Non-pigmented ciliary epithelial cell (primary cell): ENCODE results near the gene UGT1A9.
"Not testable (repeated sequence)": the region's sequence is repeated elsewhere in the genome, so short reads cannot be mapped to it uniquely, and the experiment has no call there.

Experiments used
- DNase-seq: peaks from one replicate; pipeline ENCODE4 v3.0.0-alpha.2; 2010; ENCODE audit warnings: low read depth

Gene UGT1A9

DNA sequence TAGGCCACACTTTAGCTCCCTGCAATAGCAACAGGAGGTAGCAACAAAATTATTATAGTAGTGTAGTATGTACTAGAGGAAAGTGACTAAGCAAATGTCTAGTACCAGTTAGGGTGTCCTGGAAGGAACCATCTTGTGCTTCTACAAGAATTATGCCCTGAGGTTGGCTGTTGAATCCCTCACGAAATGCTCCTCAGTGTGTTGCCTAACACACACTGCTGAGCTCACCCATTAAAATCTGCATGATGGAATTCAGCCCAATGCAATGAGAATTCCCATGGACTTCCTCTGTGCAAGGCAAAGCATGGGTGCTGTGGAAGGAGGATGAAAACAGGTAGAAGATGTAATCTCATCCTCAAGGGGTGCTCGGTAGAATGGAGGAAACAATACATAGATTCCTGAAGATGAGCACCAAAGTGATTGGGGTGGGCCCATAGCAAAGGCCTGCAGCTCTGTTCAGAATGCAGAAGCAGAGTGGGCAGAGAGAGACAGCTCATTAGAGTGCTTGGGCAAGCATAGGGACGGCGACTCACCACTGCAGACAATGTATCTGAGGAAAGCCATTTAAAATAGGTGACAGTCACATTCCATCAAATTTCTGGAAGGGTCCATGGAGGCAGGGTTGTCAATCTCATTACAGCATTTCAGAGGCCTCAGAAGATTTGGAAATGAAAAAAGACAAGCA, 8.8 kb downstream of the UGT1A9 start:
- no peak for DNase-seq

DNA sequence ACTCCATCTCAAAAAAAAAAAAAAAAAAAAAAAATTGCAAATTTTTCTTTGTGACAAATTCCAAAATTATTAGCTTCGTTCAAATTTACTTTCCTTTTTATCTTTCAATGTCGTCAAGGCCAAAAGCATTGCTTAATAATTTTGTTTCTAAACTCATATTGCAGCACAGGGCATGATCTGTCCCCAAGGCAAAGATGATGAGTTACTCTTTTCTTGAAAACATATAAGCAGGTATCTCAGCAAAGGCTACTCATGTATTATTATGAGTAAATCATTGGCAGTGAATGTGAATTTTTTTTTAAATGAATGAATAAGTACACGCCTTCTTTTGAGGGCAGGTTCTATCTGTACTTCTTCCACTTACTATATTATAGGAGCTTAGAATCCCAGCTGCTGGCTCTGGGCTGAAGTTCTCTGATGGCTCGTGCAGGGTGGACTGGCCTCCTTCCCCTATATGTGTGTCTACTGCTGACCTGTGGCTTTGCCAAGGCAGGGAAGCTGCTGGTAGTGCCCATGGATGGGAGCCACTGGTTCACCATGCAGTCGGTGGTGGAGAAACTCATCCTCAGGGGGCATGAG, 9.9 kb downstream of the UGT1A9 start, which contains the start of gene UGT1A7:
Gene UGT1A7 (plus strand): TSS at position 381 of the 579 bp plus-strand sequence. CDS start 37 bp downstream, at position 418.
- no peak for DNase-seq

DNA sequence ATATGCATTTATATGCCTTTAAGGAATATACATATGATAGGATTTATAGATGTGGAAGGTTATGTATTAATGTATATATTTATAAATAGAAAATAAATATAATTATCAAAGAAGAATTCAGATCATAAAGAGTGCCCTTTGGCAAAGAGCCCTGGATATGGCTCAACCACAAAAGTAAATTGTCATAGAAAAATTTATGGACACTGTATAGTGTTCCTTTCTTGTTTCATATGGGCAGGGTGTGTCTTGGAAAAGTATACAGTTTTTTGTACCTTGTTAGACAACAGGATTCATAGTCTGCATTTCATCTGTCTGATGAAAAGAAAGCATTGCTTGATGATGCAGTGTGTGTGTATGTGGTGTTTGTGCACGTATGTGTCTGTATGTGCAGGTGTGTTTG, 12.9 kb downstream of the UGT1A9 start:
- no peak for DNase-seq

DNA sequence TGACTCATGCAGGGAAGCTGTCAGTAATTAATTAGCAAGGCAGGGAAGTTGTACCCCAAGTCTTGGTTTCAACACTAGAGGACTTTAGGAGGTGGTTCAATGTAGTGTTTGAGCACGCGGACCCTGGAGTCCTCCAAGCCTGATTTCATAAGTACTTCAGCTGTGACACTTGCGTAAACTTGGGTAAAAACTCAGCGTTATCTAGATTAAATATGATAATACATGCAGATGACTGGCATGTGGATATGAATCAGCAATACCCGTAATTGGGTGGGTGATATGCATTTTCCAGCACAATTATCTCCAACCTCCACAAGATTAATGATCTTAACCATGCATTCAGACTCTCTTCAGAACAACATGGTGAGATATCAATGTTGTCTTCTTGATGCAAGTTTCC, 15.2 kb downstream of the UGT1A9 start:
- no peak for DNase-seq

DNA sequence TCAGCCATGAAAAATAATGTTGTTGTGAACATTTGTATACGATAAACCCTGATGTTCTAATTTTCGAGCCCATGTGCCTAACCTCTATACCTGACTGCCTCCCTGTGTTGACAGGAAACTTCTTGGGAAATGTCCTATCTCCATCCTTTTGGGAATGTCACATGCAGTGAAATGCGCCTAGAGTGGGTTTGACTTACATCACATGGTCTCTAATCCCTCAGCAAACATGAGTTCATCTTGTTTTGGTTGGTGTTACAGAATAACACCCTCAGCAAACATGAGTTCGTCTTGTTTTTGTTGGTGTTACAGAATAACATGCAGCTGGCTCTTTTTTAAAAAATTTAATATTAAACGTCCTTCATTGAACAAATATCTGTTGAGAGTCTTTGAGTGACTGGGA, 16.6 kb downstream of the UGT1A9 start:
- DNase-seq = no peak

DNA sequence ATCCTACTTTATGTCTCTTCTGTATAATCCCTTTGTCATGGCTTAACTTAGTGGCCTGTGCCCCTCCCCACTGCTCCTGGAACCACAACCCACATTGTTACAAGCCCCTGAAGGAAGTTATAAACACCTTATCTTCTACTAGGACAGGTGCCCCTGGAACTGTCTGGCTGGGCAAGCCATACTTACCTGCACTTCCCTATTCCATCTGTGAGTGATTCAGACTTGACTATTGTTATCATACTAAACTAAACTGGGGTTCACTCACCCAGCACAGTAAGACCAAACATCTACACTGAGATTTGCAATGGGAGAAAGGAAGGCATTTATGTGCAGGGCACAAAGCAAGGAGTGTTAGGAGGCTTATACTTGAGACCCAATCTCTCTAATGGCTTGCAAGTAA, 17.3 kb downstream of the UGT1A9 start:
- DNase-seq = no peak

DNA sequence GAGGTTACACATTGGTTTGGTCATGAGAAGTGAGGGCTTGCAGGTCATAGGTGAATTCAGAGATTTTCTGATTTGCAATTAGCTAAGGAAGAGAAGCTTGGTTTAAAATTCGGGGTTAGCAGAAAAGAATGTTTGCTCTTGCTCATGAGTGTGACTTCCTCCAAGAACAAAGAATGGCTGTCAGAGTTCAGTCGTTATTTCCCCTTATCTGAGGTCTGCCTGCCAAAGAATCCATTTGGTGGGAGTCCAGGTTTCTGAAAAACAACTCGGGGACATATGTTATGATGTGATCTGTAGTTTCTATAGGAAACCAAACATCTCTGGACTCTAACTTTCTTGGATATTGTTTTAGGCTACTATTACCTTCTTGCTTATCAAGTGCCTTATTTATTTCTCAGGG, 17.8 kb downstream of the UGT1A9 start:
- DNase-seq = no peak

DNA sequence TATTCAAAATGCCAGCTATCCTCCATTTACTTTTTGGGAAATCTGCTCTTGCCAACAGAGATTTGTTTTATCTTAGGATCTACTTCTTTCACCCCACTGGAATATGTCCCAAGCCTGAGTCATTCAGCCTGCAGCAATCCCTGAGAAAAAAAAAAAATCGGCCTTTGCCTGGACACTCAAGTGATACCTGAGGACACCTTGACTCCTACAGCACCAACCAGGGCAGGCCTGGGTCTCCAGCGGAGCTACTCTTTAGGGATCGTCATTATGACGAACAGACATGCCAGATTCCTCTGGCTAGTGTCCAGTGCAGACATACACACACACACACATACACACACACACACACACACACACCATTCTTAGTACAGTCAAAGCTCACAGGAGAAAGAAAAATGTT, 18.7 kb downstream of the UGT1A9 start:
- DNase-seq = no peak

DNA sequence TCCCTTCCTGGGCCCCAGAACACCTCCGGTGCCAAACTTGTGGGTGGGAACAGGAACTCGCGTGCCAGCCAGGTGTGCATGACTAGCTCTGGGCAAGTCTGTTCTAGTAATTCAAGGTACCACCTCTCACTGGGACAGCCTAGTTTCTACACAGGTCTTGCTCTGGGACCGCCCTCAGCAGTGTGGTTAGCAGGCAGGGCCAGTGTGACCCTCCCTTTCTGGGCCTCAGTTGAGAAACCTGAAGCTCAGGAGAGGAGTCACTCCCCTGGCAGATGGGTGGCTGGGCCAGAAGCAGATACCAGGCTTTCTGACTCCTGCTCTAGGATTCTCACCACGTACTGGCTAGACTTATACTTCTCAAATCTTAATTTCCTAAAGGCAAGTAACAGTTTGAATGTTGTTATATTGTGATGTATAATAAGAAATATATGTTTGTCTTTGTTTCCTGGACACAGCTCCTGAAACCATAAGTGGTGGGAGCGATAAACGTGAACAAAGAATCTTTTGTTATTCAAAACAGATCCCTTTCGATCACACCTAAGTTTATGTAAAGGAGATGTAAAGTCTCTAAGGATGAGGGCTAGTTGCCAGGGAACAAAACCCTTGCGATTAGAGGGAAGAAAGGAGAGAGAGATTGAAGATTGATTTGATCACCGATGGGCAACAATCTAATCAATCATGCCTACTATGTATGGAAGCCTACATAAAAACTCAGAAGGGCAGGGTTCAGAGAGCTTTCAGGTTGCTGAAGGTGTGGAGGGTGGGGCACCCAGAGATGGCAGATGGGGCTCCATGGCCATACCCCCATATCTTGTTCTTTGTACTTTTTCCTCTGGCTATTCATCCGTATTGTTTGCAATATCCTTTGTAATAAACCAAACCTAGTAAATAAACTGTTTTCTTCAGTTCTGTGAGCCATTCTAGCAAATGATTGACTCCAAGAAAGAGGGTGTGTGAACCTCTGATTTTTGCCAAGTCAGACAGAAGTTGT, 20.0 kb downstream of the UGT1A9 start:
- DNase-seq = no peak

DNA sequence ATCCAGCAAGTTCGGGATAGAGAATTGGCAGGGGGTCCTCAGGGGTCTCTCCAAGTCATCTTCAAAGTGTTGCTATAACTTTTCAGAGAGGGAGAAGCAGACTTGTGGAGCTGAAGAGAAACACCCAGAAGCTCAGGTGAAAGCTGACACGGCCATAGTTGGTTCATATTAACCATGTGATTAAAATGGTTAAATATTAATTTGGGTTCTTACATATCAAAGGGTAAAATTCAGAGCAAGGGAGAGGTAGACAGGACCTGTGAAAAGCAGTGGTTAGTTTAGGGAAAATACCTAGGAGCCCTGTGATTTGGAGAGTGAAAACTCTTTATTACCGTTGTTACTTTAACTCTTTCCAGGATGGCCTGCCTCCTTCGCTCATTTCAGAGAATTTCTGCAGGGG, 20.9 kb downstream of the UGT1A9 start, which contains the start of gene UGT1A6:
Gene UGT1A6 (plus strand): TSS at position 243 of the 400 bp plus-strand sequence. CDS start 115 bp downstream, at position 358.
- DNase-seq = no peak

DNA sequence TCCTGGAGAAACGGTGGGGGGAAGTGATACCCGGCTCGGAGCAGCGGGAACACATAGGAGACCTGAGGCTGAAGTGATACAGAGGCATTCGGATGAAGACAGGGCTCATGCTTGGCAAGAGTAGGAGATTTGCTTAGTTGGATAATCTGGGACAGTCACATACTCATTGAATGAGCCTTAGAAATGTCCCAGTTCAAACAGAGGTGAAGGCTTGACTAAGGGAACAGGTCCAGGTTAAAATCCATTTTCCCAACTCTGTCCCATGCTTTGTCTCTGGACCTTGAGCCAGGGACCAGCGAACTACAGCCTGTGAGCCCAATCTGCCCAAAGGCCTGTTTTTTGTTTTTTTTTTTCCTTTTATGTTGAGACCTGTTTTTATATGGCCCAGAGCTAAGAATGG, 22.3 kb downstream of the UGT1A9 start:
- DNase-seq = no peak

DNA sequence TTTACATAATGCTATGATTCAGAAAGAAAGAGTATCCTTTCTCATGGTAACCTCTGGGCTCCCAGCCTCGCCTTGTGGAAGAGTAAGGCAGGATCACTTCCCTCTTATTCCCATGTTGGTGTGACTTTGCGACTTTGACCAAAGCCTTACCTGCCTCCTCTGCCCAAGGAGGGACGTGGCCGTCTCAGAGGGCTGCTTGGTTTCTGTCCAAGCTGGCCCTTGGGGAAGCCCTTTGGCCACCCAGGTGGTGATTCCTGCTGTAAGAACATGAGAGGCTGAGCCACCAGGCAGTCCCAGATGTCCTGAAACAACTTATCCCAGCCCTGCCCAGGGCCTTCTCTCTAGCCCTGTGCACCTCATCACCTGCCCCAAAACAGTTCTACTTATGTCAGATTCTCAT, 27.0 kb downstream of the UGT1A9 start:
- DNase-seq = no peak

DNA sequence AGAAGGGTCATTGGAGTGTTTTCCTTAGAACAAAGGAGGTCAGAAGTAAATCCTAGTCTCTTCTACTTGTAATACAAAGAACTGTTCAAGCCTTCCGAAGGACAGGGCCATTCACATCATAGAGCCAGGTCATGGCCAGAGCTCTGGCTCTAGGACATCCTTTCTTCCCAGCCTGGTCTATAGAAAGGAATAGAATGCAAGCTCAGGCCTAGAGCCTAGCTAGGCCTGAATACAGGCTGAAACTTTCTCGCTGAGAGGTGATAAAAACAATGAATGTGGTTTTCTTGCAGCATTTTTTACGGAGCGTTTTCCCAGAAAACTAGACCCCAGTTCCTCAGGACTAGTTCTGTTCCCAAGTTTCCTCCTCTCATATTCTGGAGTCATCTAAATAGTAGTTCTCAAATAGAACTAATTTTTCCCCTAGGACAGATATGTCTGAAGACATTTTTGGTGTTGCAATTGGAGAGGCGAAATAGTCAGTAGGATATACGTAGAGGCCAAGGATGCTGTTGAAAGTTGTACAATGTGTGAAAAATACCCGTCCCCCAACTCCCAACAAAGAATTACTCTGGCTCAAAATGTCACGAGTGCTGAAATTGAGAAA, 27.8 kb downstream of the UGT1A9 start:
- DNase-seq = no peak

DNA sequence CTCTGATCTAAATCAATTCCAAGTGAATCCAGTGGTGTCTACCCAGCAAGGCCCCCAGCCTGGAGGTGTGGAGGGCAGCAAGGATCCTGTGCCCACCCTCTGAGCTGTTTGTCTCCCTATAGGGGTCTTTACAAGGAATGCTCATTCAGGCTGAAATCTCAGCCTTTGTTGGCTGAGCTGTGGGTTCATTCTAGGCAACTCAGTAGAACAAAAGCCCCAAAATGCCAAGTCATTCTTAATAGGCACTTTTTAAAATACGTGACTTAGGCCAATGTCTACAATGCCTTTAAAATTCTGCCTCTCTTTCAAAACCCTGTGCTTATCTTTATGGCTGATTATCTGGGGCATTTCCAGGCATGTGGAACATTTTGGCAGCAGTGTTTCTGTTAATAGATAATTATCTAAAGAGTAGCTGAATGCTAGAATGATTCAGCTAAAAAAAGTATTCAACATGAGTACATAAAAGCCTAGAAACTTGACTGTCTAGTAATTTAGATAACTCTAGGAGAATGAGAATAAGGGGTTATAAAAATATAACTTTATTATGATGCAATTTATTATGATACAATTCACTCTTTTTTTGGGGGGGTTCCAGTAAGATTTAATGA, 28.4 kb downstream of the UGT1A9 start:
- no peak for DNase-seq

DNA sequence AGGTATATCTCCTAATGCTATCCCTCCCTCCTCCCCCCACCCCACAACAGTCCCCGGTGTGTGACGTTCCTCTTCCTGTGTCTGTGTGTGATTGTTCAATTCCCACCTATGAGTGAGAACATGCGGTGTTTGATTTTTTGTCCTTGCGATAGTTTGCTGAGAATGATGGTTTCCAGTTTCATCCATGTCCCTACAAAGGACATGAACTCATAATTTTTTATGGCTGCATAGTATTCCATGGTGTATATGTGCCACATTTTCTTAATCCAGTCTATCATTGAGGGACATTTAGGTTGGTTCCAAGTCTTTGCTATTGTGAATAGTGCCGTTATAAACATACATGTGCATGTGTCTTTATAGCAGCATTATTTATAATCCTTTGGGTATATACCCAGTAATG, 29.1 kb downstream of the UGT1A9 start:
- DNase-seq = not testable (repeated sequence)

DNA sequence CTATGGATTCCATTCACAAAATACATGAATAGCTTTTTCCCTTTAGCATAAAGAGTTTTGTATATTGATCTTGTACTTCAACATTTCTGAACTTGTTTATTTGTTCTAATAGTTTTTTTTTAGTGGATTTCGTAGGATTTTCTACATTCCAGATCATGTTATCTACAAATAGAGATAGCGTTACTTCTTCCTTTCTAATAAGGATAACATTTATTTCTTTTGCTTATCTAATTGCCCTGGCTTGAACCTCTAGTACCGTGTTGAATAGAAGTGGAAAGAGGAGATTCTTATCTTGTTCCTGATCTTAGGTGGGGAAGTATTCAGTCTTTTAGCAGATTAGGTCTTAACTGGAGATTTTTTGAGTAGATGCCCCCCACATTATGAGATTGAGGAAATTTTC, 30.5 kb downstream of the UGT1A9 start:
- no peak for DNase-seq

DNA sequence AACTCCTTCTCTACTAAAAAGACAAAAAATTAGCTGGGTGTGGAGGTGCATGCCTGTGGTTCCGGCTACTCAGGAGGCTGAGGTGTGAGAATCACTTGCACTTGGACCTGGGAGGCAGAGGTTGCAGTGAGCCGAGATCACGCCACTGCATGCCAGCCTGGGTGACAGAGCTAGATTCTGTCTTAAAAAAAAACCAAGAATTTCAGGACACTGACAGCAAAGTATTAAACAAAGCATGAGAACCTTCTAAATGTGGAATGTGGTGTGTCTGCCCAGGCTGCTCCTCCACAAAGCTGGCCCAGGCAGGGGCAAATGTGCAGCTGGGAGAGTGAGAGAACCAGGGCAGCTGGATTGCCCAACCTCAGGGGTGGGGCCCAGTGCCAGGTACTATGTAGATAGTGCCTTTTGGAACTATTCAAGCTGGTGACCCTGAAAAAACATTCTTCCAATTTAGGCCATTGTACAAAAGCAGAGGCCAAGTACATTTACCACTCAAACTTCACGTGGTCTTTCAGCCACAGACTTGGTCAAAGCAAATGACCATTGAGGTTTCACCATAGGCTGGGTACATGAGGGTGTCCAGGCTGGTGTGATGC, 34.3 kb downstream of the UGT1A9 start:
- no peak for DNase-seq

DNA sequence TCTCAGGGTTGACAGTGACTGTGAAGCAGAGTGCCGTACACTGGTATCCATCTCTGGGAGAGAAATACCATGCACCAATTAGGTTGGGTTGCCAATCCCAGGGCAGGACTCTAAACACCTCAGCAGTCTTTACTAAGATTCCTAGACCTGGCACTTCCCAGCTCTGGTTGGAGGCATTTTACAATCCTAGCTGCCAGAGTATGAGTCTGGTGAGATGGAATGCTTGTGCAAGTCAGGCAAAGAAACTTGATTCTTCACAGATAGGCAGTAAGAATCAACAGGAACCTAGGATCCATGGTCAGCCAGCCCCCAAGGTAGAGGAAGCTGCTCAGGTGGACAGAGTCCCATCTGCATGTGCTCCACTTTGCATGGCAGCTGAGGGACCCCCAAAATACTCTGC, 35.0 kb downstream of the UGT1A9 start:
- no peak for DNase-seq

DNA sequence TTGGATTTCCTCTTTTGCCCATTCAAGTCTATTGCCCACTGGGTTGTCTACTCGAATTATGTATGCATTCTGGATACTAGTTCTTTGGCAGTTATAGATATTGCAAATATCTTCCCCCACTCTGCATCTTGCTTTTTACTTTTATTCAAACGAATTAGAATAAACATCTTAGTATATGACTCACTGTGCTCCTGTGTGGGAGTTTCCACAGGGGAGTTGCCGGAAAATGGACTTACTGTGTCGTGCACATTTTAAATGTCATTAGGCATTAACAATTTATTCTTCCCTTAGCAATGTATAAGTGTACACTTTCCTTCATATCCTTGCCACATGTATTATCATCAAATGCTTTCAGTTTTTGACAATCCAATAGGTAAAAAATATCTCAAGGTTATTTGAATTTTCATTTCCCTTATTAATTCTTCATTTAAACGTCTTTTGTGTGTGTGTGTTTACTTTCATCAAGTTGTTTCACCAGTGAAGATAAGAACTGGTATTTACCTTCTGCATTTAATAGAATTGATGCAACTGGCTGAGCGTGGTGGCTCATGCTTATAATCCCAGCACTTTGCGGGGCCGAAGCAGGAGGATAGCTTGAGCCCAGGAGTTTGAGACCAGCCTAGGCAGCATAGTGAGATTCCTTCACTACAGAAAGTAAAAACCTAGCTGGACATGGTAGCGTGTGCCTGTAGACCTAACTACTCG, 36.4 kb downstream of the UGT1A9 start:
- no peak for DNase-seq

DNA sequence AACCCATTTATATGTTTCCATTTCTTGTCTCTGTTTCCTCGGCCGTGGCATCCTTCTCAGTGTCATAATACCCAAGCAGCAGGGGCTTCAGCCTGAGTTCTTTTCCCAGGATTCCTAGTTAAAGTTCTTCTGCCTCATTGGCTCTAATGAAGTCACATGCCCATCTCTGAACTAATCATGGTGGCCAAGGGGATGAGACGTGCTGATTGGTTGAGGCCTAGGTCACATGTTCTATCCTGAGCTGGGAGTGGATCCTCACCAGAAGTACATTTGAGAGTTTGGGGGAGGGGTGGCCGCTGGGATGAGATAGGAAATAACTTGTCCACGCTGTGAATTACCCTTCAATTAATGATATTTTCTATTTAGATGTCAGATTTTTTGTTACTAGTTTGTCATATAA, 37.2 kb downstream of the UGT1A9 start:
- no peak for DNase-seq
